CD4-positive, CD25-positive, alpha-beta regulatory T cell (primary cell): ENCODE data around the gene HOXA4. TPM values are rescaled to one million over a fixed set of nuclear protein-coding genes. Genes with fewer than 3 reads are reported as not detected.

ENCODE experiments used
- ATAC-seq, 2 donors: fragments of 150-1000 bp; cut with Tn5 transposase; one replicate each; pipeline ENCODE4 v1.10.0; 2021; ENCODE audit warnings: low read depth in 2 of 2, moderate number of reproducible peaks in 2 of 2, moderate library complexity in 1 of 2
- DNase-seq, 3 donors: peaks; one replicate each; pipeline versions ENCODE4 v3.0.0 to v3.0.0-alpha.2; 2012 to 2022; ENCODE audit warnings: mixed read lengths in 1 of 3
- H3K27ac ChIP-seq: one replicate; pipeline ENCODE4 v1.7.0; 2013; ENCODE audit warnings: mild to moderate bottlenecking, low read length; ENCODE audit not compliant: insufficient read depth, poor library complexity, severe bottlenecking
- H3K27me3 ChIP-seq: one replicate; pipeline ENCODE4 v1.7.0; 2013; ENCODE audit warnings: low read length; ENCODE audit not compliant: control insufficient read depth, insufficient read depth
- H3K36me3 ChIP-seq: one replicate; pipeline ENCODE4 v1.7.0; 2013; ENCODE audit warnings: mild to moderate bottlenecking, low read length, moderate library complexity; ENCODE audit not compliant: control insufficient read depth, insufficient read depth
- H3K4me1 ChIP-seq: 2 replicates; pipeline ENCODE4 v1.7.0; 2013; ENCODE audit warnings: mild to moderate bottlenecking, low read length; ENCODE audit not compliant: insufficient read depth, control insufficient read depth, poor library complexity, severe bottlenecking
- H3K4me3 ChIP-seq: one replicate; pipeline ENCODE4 v1.7.0; 2013; ENCODE audit warnings: low read depth, mild to moderate bottlenecking, low read length, moderate library complexity
- H3K9me3 ChIP-seq, 2 experiments: 1 replicate in 1 of 2; 2 replicates in 1 of 2; pipeline ENCODE4 v1.7.0; 2013; ENCODE audit warnings: low read length in 2 of 2, mild to moderate bottlenecking in 1 of 2, moderate library complexity in 1 of 2; ENCODE audit not compliant: control insufficient read depth in 2 of 2
- H3K27ac Mint-ChIP-seq, 3 donors: one replicate each; pipeline ENCODE4 v1.8.0; 2020 to 2022; ENCODE audit warnings: mild to moderate bottlenecking in 3 of 3, mixed read lengths in 3 of 3, moderate library complexity in 2 of 3
- H3K27me3 Mint-ChIP-seq: one replicate; pipeline ENCODE4 v1.8.0; 2022; ENCODE audit warnings: mild to moderate bottlenecking, mixed read lengths
- H3K36me3 Mint-ChIP-seq: one replicate; pipeline ENCODE4 v1.8.0; 2020; ENCODE audit warnings: mixed read lengths
- H3K4me1 Mint-ChIP-seq, 4 donors: one replicate each; pipeline ENCODE4 v1.8.0; 2020 to 2022; ENCODE audit warnings: mixed read lengths in 4 of 4, mild to moderate bottlenecking in 1 of 4
- H3K4me3 Mint-ChIP-seq, 4 donors: one replicate each; pipeline ENCODE4 v1.8.0; 2020 to 2022; ENCODE audit warnings: mild to moderate bottlenecking in 4 of 4, mixed read lengths in 4 of 4, moderate library complexity in 3 of 4
- H3K9me3 Mint-ChIP-seq, 7 donors: one replicate each; pipeline ENCODE4 v1.8.0; 2020 to 2022; ENCODE audit warnings: mixed read lengths in 7 of 7, mild to moderate bottlenecking in 3 of 7, moderate library complexity in 2 of 7
- polyA plus RNA-seq, 4 donors: library from polyadenylated mRNA; unstranded; fragments of 300-500 nt; fragmentation: Illumina TruSeq; gene quantifications; one replicate each; pipeline ENCODE4 v1.2.3, GENCODE V29; 2021
- total RNA-seq: library from RNA; stranded (reverse); gene quantifications from one replicate; pipeline ENCODE4 v1.2.3, GENCODE V29; 2022

Gene HOXA4
- total and polyA plus RNA-seq, 5 donors from 2014 or later, result 0.13 to 0.18 TPM; not detected in 3

GRCh38 chr7:27166531-27167505, 36.3 kb upstream of the HOXA4 start:
- peak overlapping the region; percentile 8 to 81 (median 54) for H3K4me3 Mint-ChIP-seq
- ATAC-seq (no peak), DNase-seq (no peak)
- no peaks in the 10 kb centered on the region for H3K36me3 Mint-ChIP-seq
- Histone ChIP-seq H3K4me1 (peaks cover 46% of the 10 kb centered on the region), H3K36me3 (no peaks in the 10 kb centered on the region), H3K9me3 (no peaks in the 10 kb centered on the region), H3K4me3 (no peak overlapping the region), H3K27ac (no peak overlapping the region), H3K27me3 (peaks cover 52% of the 10 kb centered on the region)
- H3K27ac Mint-ChIP-seq, result peak overlapping the region in 1 of 3 donors; percentile 69
- H3K4me1 Mint-ChIP-seq, result peaks cover 10 to 47% (median 12%) of the 10 kb centered on the region in 4 donors
- peaks cover 0 to 16% (median 0%) of the 10 kb centered on the region in 7 donors for H3K9me3 Mint-ChIP-seq
- peaks cover 92% of the 10 kb centered on the region for H3K27me3 Mint-ChIP-seq

- ATAC-seq (no peak), DNase-seq (no peak)
- Mint-ChIP-seq H3K36me3 (no peaks in the 10 kb centered on the region), H3K9me3 (peaks cover 0 to 14% (median 0%) of the 10 kb centered on the region in 7 donors), H3K27me3 (peaks cover 87% of the 10 kb centered on the region), H3K27ac (peak overlapping the region in 1 of 3 donors; percentile 76), H3K4me3 (peak overlapping the region; percentile 53 to 87 (median 81)), H3K4me1 (peaks cover 5 to 45% (median 8%) of the 10 kb centered on the region in 4 donors)
- peaks cover 47% of the 10 kb centered on the region for H3K27me3 ChIP-seq
- no peak overlapping the region for H3K4me3 ChIP-seq
- peaks cover 48% of the 10 kb centered on the region for H3K4me1 ChIP-seq
- H3K36me3 ChIP-seq, result no peaks in the 10 kb centered on the region
- no peak overlapping the region for H3K27ac ChIP-seq
- no peaks in the 10 kb centered on the region for H3K9me3 ChIP-seq
These were observed 35.5 kb upstream of the HOXA4 start for GRCh38 chr7:27165996-27166530.

- peaks cover 4 to 47% (median 11%) of the 10 kb centered on the region in 4 donors for H3K4me1 Mint-ChIP-seq
These were observed 34.8 kb upstream of the HOXA4 start, which contains the start of gene HOXA9 for GRCh38 chr7:27165089-27165995. HOXA9 (minus strand) TSS chr7:27165537; CDS start chr7:27165457, 80 bp downstream.

GRCh38 chr7:27164367-27165088, 34.0 kb upstream of the HOXA4 start:
- Mint-ChIP-seq H3K9me3 (peaks cover 0 to 14% (median 0%) of the 10 kb centered on the region in 7 donors), H3K27ac (peak overlapping the region in 2 of 3 donors; percentile 47 to 85), H3K36me3 (no peaks in the 10 kb centered on the region), H3K4me1 (peaks cover 4 to 47% (median 15%) of the 10 kb centered on the region in 4 donors), H3K4me3 (peak overlapping the region; percentile 7 to 82 (median 56)), H3K27me3 (peaks cover 90% of the 10 kb centered on the region)
- DNase-seq, result peak in 1 of 3 donors; percentile 21
- Histone ChIP-seq H3K27ac (no peak overlapping the region), H3K36me3 (no peaks in the 10 kb centered on the region), H3K4me1 (peaks cover 54% of the 10 kb centered on the region), H3K4me3 (no peak overlapping the region), H3K9me3 (no peaks in the 10 kb centered on the region), H3K27me3 (peaks cover 41% of the 10 kb centered on the region)
- ATAC-seq, result no peak

More at GRCh38 chr7:27165089-27165995, 34.8 kb upstream of the HOXA4 start, which contains the start of gene HOXA9:
- H3K4me1 ChIP-seq, result peaks cover 55% of the 10 kb centered on the region
- no peak within 1 kb of the TSS for H3K4me3 ChIP-seq
- H3K9me3 ChIP-seq, result no peaks in the 10 kb centered on the region
- H3K36me3 ChIP-seq, result no peaks in the 10 kb centered on the region
- H3K27me3 Mint-ChIP-seq, result peaks cover 87% of the 10 kb centered on the region
- DNase-seq, result peak in 1 of 3 donors; percentile 36
- H3K27me3 ChIP-seq, result peaks cover 40% of the 10 kb centered on the region
- H3K9me3 Mint-ChIP-seq, result peaks cover 0 to 14% (median 0%) of the 10 kb centered on the region in 7 donors
- H3K36me3 Mint-ChIP-seq, result no peaks in the 10 kb centered on the region
- no peak within 1 kb of the TSS for H3K27ac ChIP-seq
- H3K27ac Mint-ChIP-seq, result peak within 1 kb of the TSS; percentile 63 to 86 (median 76)
- H3K4me3 Mint-ChIP-seq, result peak within 1 kb of the TSS; percentile 58 to 87 (median 82)
- no peak for ATAC-seq

GRCh38 chr7:27164045-27164366, 33.4 kb upstream of the HOXA4 start:
- no peaks in the 10 kb centered on the region for H3K9me3 ChIP-seq
- H3K4me1 Mint-ChIP-seq, result peaks cover 4 to 46% (median 15%) of the 10 kb centered on the region in 4 donors
- no peaks in the 10 kb centered on the region for H3K36me3 ChIP-seq
- H3K27ac Mint-ChIP-seq, result peak overlapping the region in 1 of 3 donors; percentile 47
- H3K4me3 Mint-ChIP-seq, result peak overlapping the region in 3 of 4 donors; percentile 28 to 53 (median 33)
- peaks cover 49% of the 10 kb centered on the region for H3K4me1 ChIP-seq
- DNase-seq (no peak), ATAC-seq (no peak)
- H3K27me3 ChIP-seq, result peaks cover 46% of the 10 kb centered on the region
- H3K27ac ChIP-seq, result no peak overlapping the region
- H3K27me3 Mint-ChIP-seq, result peaks cover 94% of the 10 kb centered on the region
- H3K4me3 ChIP-seq, result no peak overlapping the region
- H3K36me3 Mint-ChIP-seq, result peaks cover under 1% of the 10 kb centered on the region
- peaks cover 0 to 14% (median 0%) of the 10 kb centered on the region in 7 donors for H3K9me3 Mint-ChIP-seq

- no peak overlapping the region for H3K27ac ChIP-seq
- H3K36me3 ChIP-seq, result no peaks in the 10 kb centered on the region
- H3K9me3 ChIP-seq, result no peaks in the 10 kb centered on the region
- peaks cover 0 to 10% (median 0%) of the 10 kb centered on the region in 7 donors for H3K9me3 Mint-ChIP-seq
- H3K27me3 Mint-ChIP-seq, result peaks cover 94% of the 10 kb centered on the region
- H3K4me3 Mint-ChIP-seq, result peak overlapping the region in 2 of 4 donors; percentile 33 to 68
- H3K4me1 Mint-ChIP-seq, result peaks cover 4 to 45% (median 13%) of the 10 kb centered on the region in 4 donors
- peaks cover 48% of the 10 kb centered on the region for H3K4me1 ChIP-seq
- peaks cover 47% of the 10 kb centered on the region for H3K27me3 ChIP-seq
- no peak overlapping the region for H3K4me3 ChIP-seq
- peaks cover 3% of the 10 kb centered on the region for H3K36me3 Mint-ChIP-seq
- no peak for ATAC-seq
- DNase-seq, result no peak
- H3K27ac Mint-ChIP-seq, result peak overlapping the region in 2 of 3 donors; percentile 47 to 88
These were observed 32.9 kb upstream of the HOXA4 start for GRCh38 chr7:27163288-27164044.
